ENCODE measurements around the gene ANO2. TPM values are rescaled to one million over a fixed set of nuclear protein-coding genes. Genes with fewer than 3 reads are reported as not detected.

The ANO2 gene
- total and polyA plus RNA-seq, 2 donors (not counting 3 experiments of a cell fraction or from before 2014, with no cell fraction given) = 15.4 to 65.0 TPM

- no peak for DNase-seq (ENCODE audit: low read depth, low spot score)
- FAIRE-seq = no peak
- BruUV-seq (replicated peaks) = no TSS peak
- Histone ChIP-seq H3K9ac (replicated peaks; ENCODE audit: extremely low read depth, insufficient read depth, low read length) (no peak overlapping the region), H3K27ac (ENCODE audit: insufficient read depth, low read depth, low read length) (no peak overlapping the region), H3K4me3 (replicated peaks in 1 of 3; ENCODE audit: insufficient read depth in 1 of 3, low read depth in 1 of 3, low read length in 3 of 3) (no peak overlapping the region), H3K4me2 (ENCODE audit: insufficient read depth, low read length) (no peak overlapping the region), H3K36me3 (ENCODE audit: control insufficient read depth in 2 of 2, extremely low read depth in 1 of 2, insufficient read depth in 2 of 2, low read length in 2 of 2) (peaks cover 48 to 76% of the 10 kb centered on the region in 2 experiments), H4K20me1 (replicated peaks; ENCODE audit: control insufficient read depth, extremely low read depth, insufficient read depth, low read length) (peaks cover 11% of the 10 kb centered on the region), H3K9me3 (replicated peaks; ENCODE audit: control insufficient read depth, insufficient read depth, low read length) (no peaks in the 10 kb centered on the region), H2AFZ (ENCODE audit: low read depth, low read length) (no peak overlapping the region), H3K79me2 (ENCODE audit: control insufficient read depth, insufficient read depth, low read length) (no peaks in the 10 kb centered on the region), H3K9me1 (replicated peaks; ENCODE audit: control insufficient read depth, extremely low read depth, insufficient read depth, low read length) (no peaks in the 10 kb centered on the region), H3K4me1 (ENCODE audit: control insufficient read depth, extremely low read depth, insufficient read depth, low read length) (no peaks in the 10 kb centered on the region), H3K27me3 (ENCODE audit: control insufficient read depth in 2 of 2, insufficient read depth in 2 of 2, low read length in 2 of 2) (no peaks in the 10 kb centered on the region)
- ChIA-PET POLR2A (no interaction called here), CTCF (no interaction called here)
- dilution Hi-C loops (cut with MboI; ENCODE audit: extremely low pct_ligation_motif_present, low sequenced_read_pairs) = no loop called here
- TF ChIP-seq GATA2 (IDR thresholded peaks at IDR 0.05; ENCODE audit: insufficient read depth, insufficient read length, low read depth, low read length) (no peak), EZH2 (IDR thresholded peaks at IDR 0.05; ENCODE audit: borderline replicate concordance, low read depth, low read length, severe bottlenecking) (no peak)
- intact Hi-C loops (cut with micrococcal nuclease) = no loop called here
Observed at GRCh38 chr12:5954661-5955060, 9.6 kb upstream of the ANO2 start.

- DNase-seq (ENCODE audit: low read depth, low spot score) = no peak
- intact Hi-C loops (cut with micrococcal nuclease) = no loop called here
- no peak overlapping the region for H3K4me2 ChIP-seq (ENCODE audit: insufficient read depth, low read length)
- TF ChIP-seq POLR2A (IDR thresholded peaks at IDR 0.05; ENCODE audit: low read depth, low read length) (no peak), MYC (IDR thresholded peaks at IDR 0.05; ENCODE audit: low read depth, low read length) (no peak), GATA2 (IDR thresholded peaks at IDR 0.05; ENCODE audit: insufficient read depth, insufficient read length, low read depth, low read length) (no peak), JUN (IDR thresholded peaks at IDR 0.05; ENCODE audit: borderline replicate concordance, insufficient read depth, insufficient read length, low read depth) (no peak), MAX (IDR thresholded peaks at IDR 0.05; ENCODE audit: insufficient read depth, insufficient read length) (no peak), POLR2AphosphoS5 (IDR thresholded peaks at IDR 0.05; ENCODE audit: insufficient read depth, low read depth, low read length) (no peak), EZH2 (IDR thresholded peaks at IDR 0.05; ENCODE audit: borderline replicate concordance, low read depth, low read length, severe bottlenecking) (no peak), CTCF (IDR thresholded peaks at IDR 0.05; ENCODE audit: extremely low read depth in 1 of 2, insufficient read depth in 1 of 2, low read depth in 1 of 2, low read length in 2 of 2) (no peak), FOS (IDR thresholded peaks at IDR 0.05; ENCODE audit: borderline replicate concordance, insufficient read depth, low read length) (no peak)
- no peak overlapping the region for H3K27ac ChIP-seq (ENCODE audit: insufficient read depth, low read depth, low read length)
- FAIRE-seq = no peak
- POLR2A ChIA-PET = no interaction called here
- no peaks in the 10 kb centered on the region for H3K9me1 ChIP-seq (replicated peaks; ENCODE audit: control insufficient read depth, extremely low read depth, insufficient read depth, low read length)
- dilution Hi-C loops (cut with MboI; ENCODE audit: extremely low pct_ligation_motif_present, low sequenced_read_pairs) = no loop called here
- no peaks in the 10 kb centered on the region for H3K4me1 ChIP-seq (ENCODE audit: control insufficient read depth, extremely low read depth, insufficient read depth, low read length)
- H3K9ac ChIP-seq (replicated peaks; ENCODE audit: extremely low read depth, insufficient read depth, low read length) = no peak overlapping the region
- H3K9me3 ChIP-seq (replicated peaks; ENCODE audit: control insufficient read depth, insufficient read depth, low read length) = no peaks in the 10 kb centered on the region
- no peaks in the 10 kb centered on the region for H3K79me2 ChIP-seq (ENCODE audit: control insufficient read depth, insufficient read depth, low read length)
- peaks cover 51 to 77% of the 10 kb centered on the region in 2 experiments for H3K36me3 ChIP-seq (ENCODE audit: control insufficient read depth in 2 of 2, extremely low read depth in 1 of 2, insufficient read depth in 2 of 2, low read length in 2 of 2)
- no TSS peak for BruUV-seq (replicated peaks)
- peaks cover 11% of the 10 kb centered on the region for H4K20me1 ChIP-seq (replicated peaks; ENCODE audit: control insufficient read depth, extremely low read depth, insufficient read depth, low read length)
- no peaks in the 10 kb centered on the region for H3K27me3 ChIP-seq (ENCODE audit: control insufficient read depth in 2 of 2, insufficient read depth in 2 of 2, low read length in 2 of 2)
- H3K4me3 ChIP-seq (replicated peaks in 1 of 3; ENCODE audit: insufficient read depth in 1 of 3, low read depth in 1 of 3, low read length in 3 of 3) = no peak overlapping the region
- H2AFZ ChIP-seq (ENCODE audit: low read depth, low read length) = no peak overlapping the region
- CTCF ChIA-PET = no interaction called here
Observed at GRCh38 chr12:5953835-5954586, 9.0 kb upstream of the ANO2 start.
